ENCODE measurements around the gene CHIC2. TPM values are rescaled to one million over a fixed set of nuclear protein-coding genes. Genes with fewer than 3 reads are reported as not detected.

Gene CHIC2
- polyA plus RNA-seq, 1 donor from 2014 or later: 58.5 TPM

- H3K36me3 ChIP-seq (ENCODE audit: insufficient read depth, low read length): no peaks in the 10 kb centered on the region
- no peaks in the 10 kb centered on the region for H3K9me2 ChIP-seq (ENCODE audit: insufficient read depth, low read length)
- peak overlapping the region; percentile 58 for H3K9ac ChIP-seq (ENCODE audit: low read length)
- H3K27me3 ChIP-seq (ENCODE audit: insufficient read depth, low read depth, low read length): peaks cover 100% of the 10 kb centered on the region
- H2AFZ ChIP-seq (ENCODE audit: low read depth, low read length): peak overlapping the region; percentile 23
- H4K20me1 ChIP-seq (ENCODE audit: insufficient read depth): no peaks in the 10 kb centered on the region
- TF ChIP-seq SMC3 (conservative IDR thresholded peaks at IDR 0.05; ENCODE audit: poor library complexity) (no peak), EP300 (conservative IDR thresholded peaks at IDR 0.05; ENCODE audit: poor library complexity, severe bottlenecking) (no peak), EZH2 (IDR thresholded peaks at IDR 0.05; ENCODE audit: borderline replicate concordance, insufficient read depth, low read length, poor library complexity, severe bottlenecking) (peak; percentile 13)
- H3K27ac ChIP-seq (ENCODE audit: low read length): no peak overlapping the region
- peaks cover 21% of the 10 kb centered on the region for H3K79me2 ChIP-seq (replicated peaks; ENCODE audit: insufficient read depth, low read length)
- H3F3A ChIP-seq (ENCODE audit: insufficient read depth, low read length, poor library complexity, severe bottlenecking): no peaks in the 10 kb centered on the region
- H3K4me3 ChIP-seq (ENCODE audit: low read length): peak overlapping the region; percentile 79
- H3K9me3 ChIP-seq (ENCODE audit: low read length): no peaks in the 10 kb centered on the region
- H3K4me2 ChIP-seq (ENCODE audit: low read length): peak overlapping the region; percentile 58
Observed at GRCh38 chr4:54100595-54101189, 36.3 kb upstream of the CHIC2 start.

GRCh38 chr4:54099748-54100574 is 35.6 kb upstream of the CHIC2 start, which contains the start of gene GSX2:
Gene GSX2, plus strand, starts transcription at chr4:54100163. Its CDS starts 182 bp downstream, at chr4:54100345.
- Histone ChIP-seq H3K4me2 (ENCODE audit: low read length) (peak within 1 kb of the TSS; percentile 58), H3K9ac (ENCODE audit: low read length) (peak within 1 kb of the TSS; percentile 58), H3F3A (ENCODE audit: insufficient read depth, low read length, poor library complexity, severe bottlenecking) (peaks cover 4% of the 10 kb centered on the region), H3K9me3 (ENCODE audit: low read length) (no peaks in the 10 kb centered on the region), H4K20me1 (ENCODE audit: insufficient read depth) (no peaks in the 10 kb centered on the region), H3K27me3 (ENCODE audit: insufficient read depth, low read depth, low read length) (peaks cover 100% of the 10 kb centered on the region), H3K27ac (ENCODE audit: low read length) (no peak within 1 kb of the TSS), H3K36me3 (ENCODE audit: insufficient read depth, low read length) (no peaks in the 10 kb centered on the region), H2AFZ (ENCODE audit: low read depth, low read length) (peak within 1 kb of the TSS; percentile 23), H3K9me2 (ENCODE audit: insufficient read depth, low read length) (no peaks in the 10 kb centered on the region), H3K79me2 (replicated peaks; ENCODE audit: insufficient read depth, low read length) (peaks cover 21% of the 10 kb centered on the region), H3K4me3 (ENCODE audit: low read length) (peak within 1 kb of the TSS; percentile 79)
- TF ChIP-seq EZH2 (IDR thresholded peaks at IDR 0.05; ENCODE audit: borderline replicate concordance, insufficient read depth, low read length, poor library complexity, severe bottlenecking) (no peak), EP300 (conservative IDR thresholded peaks at IDR 0.05; ENCODE audit: poor library complexity, severe bottlenecking) (no peak), POLR2AphosphoS5 (IDR thresholded peaks at IDR 0.05) (no peak), MXI1 (conservative IDR thresholded peaks at IDR 0.05; ENCODE audit: poor library complexity, severe bottlenecking) (no peak), TAF1 (IDR thresholded peaks at IDR 0.05; ENCODE audit: low read depth) (no peak), SMC3 (conservative IDR thresholded peaks at IDR 0.05; ENCODE audit: poor library complexity) (no peak), RAD21 (conservative IDR thresholded peaks at IDR 0.05) (no peak)
- TF ChIP-seq, protein P1, sequence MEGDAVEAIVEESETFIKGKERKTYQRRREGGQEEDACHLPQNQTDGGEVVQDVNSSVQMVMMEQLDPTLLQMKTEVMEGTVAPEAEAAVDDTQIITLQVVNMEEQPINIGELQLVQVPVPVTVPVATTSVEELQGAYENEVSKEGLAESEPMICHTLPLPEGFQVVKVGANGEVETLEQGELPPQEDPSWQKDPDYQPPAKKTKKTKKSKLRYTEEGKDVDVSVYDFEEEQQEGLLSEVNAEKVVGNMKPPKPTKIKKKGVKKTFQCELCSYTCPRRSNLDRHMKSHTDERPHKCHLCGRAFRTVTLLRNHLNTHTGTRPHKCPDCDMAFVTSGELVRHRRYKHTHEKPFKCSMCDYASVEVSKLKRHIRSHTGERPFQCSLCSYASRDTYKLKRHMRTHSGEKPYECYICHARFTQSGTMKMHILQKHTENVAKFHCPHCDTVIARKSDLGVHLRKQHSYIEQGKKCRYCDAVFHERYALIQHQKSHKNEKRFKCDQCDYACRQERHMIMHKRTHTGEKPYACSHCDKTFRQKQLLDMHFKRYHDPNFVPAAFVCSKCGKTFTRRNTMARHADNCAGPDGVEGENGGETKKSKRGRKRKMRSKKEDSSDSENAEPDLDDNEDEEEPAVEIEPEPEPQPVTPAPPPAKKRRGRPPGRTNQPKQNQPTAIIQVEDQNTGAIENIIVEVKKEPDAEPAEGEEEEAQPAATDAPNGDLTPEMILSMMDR (IDR thresholded peaks at IDR 0.05; ENCODE audit: poor library complexity, severe bottlenecking): no peak
- TF ChIP-seq, protein P2, sequence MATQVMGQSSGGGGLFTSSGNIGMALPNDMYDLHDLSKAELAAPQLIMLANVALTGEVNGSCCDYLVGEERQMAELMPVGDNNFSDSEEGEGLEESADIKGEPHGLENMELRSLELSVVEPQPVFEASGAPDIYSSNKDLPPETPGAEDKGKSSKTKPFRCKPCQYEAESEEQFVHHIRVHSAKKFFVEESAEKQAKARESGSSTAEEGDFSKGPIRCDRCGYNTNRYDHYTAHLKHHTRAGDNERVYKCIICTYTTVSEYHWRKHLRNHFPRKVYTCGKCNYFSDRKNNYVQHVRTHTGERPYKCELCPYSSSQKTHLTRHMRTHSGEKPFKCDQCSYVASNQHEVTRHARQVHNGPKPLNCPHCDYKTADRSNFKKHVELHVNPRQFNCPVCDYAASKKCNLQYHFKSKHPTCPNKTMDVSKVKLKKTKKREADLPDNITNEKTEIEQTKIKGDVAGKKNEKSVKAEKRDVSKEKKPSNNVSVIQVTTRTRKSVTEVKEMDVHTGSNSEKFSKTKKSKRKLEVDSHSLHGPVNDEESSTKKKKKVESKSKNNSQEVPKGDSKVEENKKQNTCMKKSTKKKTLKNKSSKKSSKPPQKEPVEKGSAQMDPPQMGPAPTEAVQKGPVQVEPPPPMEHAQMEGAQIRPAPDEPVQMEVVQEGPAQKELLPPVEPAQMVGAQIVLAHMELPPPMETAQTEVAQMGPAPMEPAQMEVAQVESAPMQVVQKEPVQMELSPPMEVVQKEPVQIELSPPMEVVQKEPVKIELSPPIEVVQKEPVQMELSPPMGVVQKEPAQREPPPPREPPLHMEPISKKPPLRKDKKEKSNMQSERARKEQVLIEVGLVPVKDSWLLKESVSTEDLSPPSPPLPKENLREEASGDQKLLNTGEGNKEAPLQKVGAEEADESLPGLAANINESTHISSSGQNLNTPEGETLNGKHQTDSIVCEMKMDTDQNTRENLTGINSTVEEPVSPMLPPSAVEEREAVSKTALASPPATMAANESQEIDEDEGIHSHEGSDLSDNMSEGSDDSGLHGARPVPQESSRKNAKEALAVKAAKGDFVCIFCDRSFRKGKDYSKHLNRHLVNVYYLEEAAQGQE (IDR thresholded peaks at IDR 0.05; ENCODE audit: borderline replicate concordance): no peak
